Raji (cell line): ENCODE measurements around the gene CMTM1.

Source experiments
- POLR2A ChIP-seq: IDR thresholded peaks from 2 replicates; pipeline ENCODE4 v1.6.1; 2011; ENCODE audit warnings: low read depth, low read length, control low read depth; ENCODE audit not compliant: insufficient read depth

The CMTM1 gene

DNA sequence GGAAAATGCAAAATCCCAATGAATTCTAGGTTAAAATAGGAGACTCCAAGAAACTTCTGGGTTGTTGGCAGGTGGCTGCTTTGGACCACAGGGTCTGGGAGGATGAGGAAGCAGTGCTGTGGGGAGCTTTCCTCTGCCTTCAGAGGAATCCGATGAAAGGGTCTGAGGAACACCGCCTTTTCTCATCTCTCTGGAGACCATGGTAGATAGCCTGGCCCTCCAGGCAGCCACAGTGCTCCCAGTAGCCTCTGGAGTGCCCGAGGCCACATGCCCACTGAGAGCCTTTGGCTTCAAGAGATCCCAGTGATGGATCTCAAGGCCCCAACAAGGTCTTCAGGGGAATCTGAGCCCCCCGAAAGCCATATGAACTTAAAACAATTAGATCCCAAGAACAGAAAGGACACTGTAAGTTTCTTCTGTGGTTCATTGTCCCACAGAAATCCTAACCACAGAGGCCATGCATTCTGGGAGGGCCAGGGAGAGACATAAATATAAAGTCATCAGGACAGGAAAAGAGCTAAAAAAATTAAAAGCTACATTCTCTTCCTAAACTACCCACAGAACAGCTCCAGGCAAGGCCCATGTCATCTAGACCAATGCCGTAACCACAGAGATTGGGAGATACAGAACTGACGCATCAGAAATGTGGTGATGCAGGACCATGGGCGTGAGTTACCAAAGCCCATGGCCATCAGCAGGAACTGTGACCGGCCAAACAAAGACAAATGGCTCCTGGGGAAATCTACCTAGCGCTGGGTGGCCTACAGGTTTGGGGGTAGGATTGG is 40.7 kb upstream of the CMTM1 start:
- no peak for TF ChIP-seq POLR2A

- no peak for TF ChIP-seq POLR2A
These were observed 37.9 kb upstream of the CMTM1 start for GRCh38 chr16:66528294-66528693.

DNA sequence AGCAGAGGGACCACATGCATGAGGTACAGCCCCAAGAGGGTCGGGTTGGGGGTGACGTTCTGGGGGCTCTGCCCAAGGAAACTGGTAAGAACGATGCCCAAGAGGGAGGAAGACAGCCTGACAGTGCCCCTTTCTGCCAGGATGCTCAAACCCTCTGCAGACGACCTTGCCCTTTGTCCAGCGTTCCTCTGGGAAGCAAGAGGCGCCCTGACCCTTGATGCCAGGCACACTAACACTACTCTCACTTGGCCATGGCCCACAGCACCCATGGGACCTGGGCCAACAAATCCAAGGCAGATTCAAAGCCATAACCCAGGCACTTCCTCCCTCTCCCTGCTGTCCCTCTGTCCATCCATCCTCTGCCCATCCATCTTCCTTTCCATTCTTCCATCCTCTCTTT is 36.8 kb upstream of the CMTM1 start:
- TF ChIP-seq POLR2A: no peak

- no peak for TF ChIP-seq POLR2A
These were observed 31.9 kb upstream of the CMTM1 start for GRCh38 chr16:66534376-66534799.

- no peak for TF ChIP-seq POLR2A
These were observed 29.7 kb upstream of the CMTM1 start for GRCh38 chr16:66536525-66536924.

- TF ChIP-seq POLR2A: no peak
These were observed 29.0 kb upstream of the CMTM1 start for GRCh38 chr16:66537236-66537635.

- no peak for TF ChIP-seq POLR2A
These were observed 27.3 kb upstream of the CMTM1 start for GRCh38 chr16:66538910-66539309.

- no peak for TF ChIP-seq POLR2A
These were observed 26.4 kb upstream of the CMTM1 start for GRCh38 chr16:66539623-66540469.

DNA sequence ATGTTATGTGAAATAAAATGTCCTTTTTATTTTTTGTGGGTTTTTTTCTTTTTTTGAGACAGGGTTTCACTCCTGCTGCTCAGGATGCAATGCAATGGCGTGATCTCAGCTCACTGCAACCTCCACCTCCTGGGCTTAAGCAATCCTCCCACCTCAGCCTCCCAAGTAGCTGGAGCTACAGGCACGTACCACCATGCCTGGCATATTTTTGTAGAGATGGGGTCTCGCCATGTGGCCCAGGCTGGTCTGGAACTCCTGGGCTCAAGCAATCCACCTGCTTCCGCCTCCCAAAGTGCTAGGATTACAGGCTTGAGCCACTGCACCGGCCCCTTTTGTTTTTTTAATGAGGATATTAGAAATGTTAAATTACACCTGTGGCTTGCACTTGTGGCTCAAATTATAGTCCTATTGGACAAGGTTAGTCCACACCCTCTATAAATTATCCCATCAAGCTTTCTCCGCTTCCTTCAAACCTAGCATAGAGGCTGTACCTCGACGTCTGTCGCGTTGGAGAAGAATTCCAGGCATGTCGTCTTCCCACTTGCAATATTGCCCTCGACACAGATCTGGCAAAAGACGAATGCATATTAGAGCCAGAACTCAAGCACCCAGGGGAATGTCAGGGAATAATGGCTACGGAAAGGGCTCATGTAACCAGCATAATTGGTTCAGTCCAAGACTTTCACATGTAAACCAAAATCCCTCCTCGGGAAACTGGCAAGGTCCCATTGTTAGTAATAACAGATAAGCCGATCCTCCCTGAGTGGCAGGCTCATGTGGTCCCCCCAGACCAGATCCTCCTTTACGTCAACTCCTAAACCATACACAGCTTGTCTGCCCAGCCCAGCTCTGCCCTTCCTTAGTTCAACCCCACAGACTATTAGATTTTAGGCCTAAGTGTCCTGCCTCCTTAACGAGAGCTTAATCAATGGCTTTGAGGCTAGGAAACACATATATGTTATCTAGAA is 24.6 kb upstream of the CMTM1 start:
- TF ChIP-seq POLR2A: no peak

DNA sequence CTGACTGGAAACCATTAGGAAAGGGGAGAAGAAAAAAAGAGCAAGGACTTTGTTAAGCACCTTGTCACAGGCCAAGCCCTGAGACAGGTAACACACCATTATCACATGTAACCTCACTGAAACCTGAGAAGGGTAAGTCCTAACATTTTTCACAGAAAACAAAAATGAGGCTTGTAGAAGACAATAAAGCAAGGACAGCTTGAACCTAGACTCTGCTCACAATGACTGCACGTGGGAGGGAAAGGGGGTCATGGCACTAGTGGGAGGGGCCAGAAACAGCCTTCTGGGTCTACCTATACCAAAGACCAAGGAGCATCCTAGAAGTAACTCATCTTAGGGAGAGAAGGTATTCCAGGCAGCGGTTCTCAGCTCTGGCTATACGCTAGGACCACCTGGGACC is 23.8 kb upstream of the CMTM1 start:
- TF ChIP-seq POLR2A: no peak

- TF ChIP-seq POLR2A: no peak
These were observed 22.7 kb upstream of the CMTM1 start for GRCh38 chr16:66543541-66543940.

GRCh38 chr16:66544016-66544757 is 22.1 kb upstream of the CMTM1 start:
- no peak for TF ChIP-seq POLR2A

GRCh38 chr16:66547101-66547989 is 18.9 kb upstream of the CMTM1 start:
- no peak for TF ChIP-seq POLR2A
